ENCODE data around the gene PADI2.

- TF ChIP-seq CTCF (IDR thresholded peaks at IDR 0.05; ENCODE audit: extremely low read depth in 1 of 2, insufficient read depth in 1 of 2, low read depth in 1 of 2, low read length in 2 of 2) (no peak), MAX (IDR thresholded peaks at IDR 0.05; ENCODE audit: insufficient read depth, insufficient read length) (no peak), POLR2AphosphoS5 (IDR thresholded peaks at IDR 0.05; ENCODE audit: insufficient read depth, low read depth, low read length) (no peak), POLR2A (IDR thresholded peaks at IDR 0.05; ENCODE audit: low read depth, low read length) (no peak), EZH2 (IDR thresholded peaks at IDR 0.05; ENCODE audit: borderline replicate concordance, low read depth, low read length, severe bottlenecking) (no peak), MYC (IDR thresholded peaks at IDR 0.05; ENCODE audit: low read depth, low read length) (no peak), JUN (IDR thresholded peaks at IDR 0.05; ENCODE audit: borderline replicate concordance, insufficient read depth, insufficient read length, low read depth) (no peak)
Measured at GRCh38 chr1:17117451-17118265, 1.6 kb downstream of the PADI2 start.
